GM19438 (cell line): ENCODE measurements around the gene NDUFA6.
"Not testable (repeated sequence)": the region's sequence is repeated elsewhere in the genome, so short reads cannot be mapped to it uniquely, and the experiment has no call there.

ENCODE experiments used
- ATAC-seq: cut with Tn5 transposase; IDR thresholded peaks from one replicate; pipeline ENCODE4 v1.9.1; 2021; ENCODE audit warnings: low read depth; ENCODE audit not compliant: unreplicated experiment

The NDUFA6 gene

DNA sequence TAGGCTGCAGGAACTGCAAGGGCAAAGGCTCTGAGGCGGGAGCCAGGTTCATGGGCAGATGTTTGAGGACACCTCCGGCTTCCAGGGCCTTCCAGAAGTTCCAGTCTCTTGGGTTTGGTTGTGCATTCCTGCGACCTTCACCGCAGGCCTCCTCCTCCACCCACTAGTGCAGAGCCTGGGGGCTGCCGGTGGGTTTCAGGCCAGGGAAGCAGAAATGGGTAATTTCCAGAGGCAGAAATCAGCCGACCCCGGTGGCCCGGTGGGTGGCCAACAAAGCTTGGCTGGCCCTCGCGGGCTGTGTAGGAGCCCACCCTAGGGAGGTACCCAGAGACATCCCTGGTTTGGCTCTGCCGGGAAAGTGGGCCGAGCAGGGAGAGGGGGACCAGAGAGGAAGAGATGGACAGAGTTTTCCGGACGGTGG is 16.9 kb downstream of the NDUFA6 start:
- no peak for ATAC-seq

DNA sequence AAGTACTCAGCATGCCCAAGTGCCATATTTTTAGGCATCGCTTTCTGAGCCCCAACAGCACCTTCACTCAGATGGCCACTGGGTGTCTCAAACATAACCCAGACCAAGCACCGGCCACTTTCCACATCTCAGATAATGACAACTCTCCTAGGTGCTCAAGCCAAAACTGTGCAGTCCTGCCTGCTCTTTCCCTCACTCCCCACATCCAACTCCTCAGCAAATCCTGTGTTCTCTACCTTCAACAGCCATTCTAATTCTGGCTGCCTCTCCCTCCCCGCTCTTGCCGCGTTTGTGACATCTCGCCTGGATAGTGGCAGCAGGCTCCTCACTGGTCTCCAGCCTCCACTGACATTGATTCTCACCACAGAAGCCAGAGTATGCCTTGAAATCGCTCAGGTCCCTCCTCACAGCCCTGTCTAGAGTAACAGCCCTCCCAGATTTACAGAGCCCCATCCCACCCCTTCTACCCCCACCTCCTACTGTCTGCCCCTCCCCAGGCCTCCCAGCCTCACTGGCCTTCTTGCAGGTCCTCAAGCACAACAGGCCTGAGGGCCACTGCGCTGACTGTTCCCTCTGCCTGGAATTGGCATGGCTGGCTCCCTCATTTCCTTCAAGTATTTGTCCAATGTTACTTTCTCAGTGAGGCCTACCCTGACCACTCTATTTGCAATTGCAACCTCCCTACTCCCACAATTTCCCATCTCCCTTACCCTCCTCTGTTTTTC is 17.8 kb downstream of the NDUFA6 start:
- no peak for ATAC-seq

DNA sequence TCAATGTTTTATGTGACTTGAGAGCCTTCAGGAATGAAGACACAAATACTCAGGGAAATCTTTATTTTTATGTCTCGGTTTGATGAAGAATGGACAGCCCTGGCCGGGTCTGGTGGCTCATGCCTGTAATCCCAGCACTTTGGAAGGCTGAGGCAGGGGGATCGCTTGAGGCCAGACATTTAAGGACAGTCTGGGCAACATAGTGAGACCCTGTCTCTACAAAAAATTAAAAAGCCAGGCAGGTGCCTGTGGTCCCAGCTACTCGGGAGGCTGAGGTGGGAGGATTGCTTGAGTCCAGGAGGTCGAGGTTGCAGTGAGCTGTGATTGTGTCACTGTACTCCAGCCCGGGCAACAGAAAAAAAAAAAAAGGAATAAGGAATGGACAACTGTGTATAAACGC is 19.1 kb downstream of the NDUFA6 start:
- ATAC-seq, result not testable (repeated sequence)

DNA sequence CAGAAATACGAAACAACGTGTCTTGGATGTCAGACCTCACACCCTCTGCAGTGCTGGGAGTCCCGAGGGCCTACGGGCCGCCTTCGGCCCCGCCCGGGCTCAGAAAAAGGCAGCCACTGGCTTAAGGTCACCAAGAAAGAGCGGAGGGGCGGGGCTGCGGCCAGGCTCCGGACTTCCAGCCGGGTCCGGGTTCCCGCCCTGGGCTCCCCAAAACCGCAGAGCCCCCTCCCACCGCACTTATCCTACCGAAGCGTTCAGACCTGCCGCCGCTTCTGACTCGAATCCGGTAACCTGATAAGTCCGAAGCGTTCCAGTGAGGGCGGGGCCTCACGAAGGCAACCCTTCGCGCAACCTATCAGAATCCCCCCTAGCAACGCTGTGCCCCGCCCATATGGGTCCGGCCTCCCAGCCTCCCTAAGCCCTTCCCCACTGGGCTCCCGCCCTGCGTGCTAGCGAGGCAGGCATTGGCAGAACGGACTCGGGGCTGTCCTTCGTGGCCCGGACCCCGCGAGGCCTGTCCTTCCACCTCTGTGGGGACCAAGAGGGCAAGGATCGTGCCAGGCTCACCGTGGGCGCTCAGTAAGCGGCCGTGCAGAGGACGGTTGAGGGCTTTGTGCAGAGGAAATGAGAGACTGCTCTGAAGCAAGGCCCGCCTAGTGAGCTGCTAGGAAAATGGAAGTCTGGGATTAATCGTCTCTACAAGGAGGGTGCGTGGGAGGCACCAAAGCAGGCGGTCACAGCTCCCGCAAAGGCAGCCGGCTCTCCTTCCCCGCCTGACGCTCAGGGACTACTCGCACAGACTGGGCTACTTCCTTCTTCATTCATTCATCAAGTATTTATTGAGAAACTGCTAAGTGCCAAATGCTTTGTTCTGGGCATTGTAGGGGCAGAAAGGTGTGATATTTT is 19.8 kb downstream of the NDUFA6 start, which contains the start of gene NAGA:
Gene NAGA, minus strand, starts transcription at position 296 of the 906 bp plus-strand sequence. CDS start 515 bp downstream, outside the sequence.
- ATAC-seq, result peak; percentile 87

DNA sequence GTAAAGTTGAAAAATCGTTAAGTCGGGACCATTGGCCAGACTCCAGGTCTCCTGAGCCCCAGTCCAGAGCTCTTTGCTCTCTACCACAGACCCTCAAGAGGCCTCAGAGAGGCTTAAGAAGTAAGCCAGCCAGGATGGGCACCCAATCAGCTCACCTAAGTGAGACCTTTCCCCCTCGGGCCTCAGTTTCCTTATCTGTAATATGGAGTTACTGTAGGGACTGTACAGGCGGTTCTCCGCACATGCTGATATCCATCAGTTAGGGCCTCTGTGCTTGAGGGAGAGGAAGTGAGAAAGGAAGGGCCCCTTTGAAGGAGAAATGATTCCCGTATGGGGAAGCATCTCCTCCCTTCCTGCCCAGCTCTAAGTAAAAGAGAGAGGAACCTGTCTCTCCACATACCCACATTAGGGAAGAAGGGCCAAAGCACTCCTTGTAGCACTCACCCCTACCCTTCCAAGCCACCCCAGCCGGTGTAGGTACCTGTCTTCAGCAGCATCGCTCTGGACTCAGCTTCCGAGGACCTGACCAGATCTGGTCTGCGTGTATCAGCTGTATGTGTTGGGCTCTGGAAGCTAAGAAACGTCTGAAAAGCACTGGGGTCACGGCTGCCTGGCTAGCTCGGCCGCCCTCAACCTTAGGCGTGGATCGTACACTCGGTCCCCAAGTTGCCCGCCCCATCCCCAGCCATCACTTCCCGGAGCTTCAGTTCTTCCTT is 20.6 kb downstream of the NDUFA6 start:
- ATAC-seq, result peak; percentile 14

DNA sequence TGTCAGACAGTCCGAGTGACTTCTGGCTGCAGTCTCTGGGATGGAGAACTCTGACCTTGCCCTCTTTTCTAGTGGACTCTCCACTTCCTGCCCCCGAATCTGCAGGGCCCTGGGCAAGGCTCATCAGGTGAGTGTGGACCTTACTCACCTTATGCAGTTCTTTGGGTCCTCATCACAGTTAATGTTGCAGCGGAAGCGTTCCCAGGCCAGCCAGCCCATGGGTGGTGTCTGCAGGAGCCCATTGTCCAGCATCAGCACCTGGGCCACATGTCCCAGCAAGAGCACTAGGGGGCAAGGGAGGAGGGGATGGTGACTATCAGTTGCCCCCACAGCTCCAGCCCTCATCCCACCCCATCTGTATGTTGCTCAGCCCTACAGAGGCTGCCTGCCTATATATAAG is 22.3 kb downstream of the NDUFA6 start:
- no peak for ATAC-seq

DNA sequence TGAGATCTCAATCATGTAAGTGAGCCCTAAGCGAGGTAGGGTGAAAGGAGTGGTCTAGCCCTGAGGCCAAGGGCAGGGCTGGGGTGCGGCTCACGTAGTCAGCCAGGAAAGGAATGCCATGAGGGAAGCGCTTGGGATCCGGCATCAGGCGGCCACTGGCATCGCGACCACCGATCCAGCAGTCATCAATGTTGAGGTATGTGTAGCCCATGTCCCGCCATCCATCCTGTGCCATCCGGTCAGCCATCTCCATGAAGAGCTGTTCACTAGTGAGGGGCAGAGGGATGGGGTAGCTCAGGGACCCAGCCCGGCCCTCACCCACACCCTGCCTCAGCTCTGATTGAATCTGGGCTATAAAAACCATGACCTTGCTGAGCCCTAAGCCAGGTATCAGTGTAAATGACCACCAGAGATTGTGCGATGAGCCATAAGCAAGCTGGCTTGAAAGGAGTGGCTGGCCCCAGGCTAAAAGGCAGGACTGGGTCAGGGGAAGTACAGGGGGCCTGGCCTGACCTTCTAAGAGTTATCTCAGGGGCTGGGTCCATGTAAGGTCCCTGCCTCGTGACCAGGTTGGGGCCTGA is 22.8 kb downstream of the NDUFA6 start:
- no peak for ATAC-seq

DNA sequence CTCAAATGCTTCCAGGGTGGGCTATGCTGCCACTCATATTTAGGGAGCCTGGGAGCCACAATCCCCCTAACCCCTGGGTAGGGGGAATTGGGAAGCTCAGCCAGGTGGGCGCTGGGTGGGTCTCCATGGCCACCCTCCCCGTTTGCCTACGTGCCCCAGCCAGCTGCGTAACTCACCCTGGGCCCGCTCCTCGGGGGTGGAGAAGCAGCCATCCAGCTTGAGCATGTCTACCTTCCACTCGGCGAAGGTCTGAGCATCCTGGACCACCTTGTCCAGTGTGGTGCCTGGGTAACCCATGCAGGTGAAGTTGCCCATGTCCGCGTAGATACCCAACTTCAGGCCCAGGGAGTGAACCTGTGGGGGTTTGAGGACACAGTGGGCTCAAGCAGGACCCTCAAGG is 23.6 kb downstream of the NDUFA6 start:
- ATAC-seq, result no peak

DNA sequence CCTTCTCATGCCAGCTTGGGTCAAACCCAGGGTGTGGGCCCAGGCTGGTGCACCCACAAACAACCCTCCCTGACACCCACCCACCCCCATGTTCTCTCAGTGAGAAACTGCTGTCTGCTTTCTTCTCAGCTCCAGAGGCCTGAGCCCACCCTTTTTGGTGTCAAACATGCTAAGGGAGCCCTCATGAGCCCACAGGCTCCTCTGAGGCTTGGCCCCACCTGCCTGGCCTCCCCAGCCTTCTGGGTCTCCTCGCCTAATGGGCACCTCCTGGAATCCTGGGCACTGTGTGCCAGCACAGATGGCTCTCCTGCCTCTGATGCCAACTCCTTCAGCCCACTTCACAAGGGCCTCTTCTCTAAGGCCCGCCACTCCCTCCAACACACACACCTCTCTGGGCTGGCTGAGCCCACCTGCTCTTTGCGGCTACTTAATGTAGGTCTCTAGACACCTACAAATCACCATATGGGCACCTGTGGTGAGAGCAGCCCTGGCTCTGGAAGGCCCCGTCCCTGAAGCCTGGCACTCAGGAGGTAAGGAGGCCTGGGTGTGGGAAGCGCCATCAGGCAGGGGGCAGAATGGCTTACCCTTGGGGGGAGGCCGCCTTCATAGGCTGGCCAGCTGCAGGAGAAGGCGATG is 24.3 kb downstream of the NDUFA6 start:
- ATAC-seq, result no peak

DNA sequence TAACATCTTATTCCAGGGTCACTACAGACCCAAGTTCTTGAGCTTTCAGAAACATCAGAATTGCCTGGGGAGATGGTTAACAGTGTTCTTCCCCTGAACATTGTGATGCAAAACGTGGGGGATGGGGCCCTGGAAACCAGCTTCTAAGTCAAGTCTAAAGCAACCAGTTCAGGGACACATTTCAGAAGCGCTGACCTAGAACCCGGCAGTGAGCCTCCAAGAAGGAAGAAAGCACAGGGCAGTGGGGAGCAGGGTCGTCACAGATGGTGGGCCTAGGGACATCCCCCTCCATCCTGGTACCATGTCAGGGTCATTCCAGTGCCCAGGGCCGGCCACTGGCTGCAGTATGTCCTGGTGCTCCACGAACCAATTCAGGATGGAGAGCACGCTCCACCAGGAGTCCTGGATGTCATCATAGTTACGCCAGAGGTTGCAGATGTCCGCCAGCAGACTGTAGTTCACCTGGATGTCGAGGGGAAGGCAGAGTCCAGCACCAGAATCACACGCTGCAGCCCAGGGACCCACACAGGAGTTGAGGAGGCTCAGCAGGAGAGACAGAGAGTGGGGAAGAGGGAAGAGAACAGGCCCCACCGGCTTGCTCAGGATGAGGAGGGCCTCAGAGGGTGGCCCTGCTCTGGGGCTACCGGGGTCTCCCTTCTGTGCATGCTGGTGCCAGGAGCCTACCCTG is 25.0 kb downstream of the NDUFA6 start:
- ATAC-seq, result no peak

DNA sequence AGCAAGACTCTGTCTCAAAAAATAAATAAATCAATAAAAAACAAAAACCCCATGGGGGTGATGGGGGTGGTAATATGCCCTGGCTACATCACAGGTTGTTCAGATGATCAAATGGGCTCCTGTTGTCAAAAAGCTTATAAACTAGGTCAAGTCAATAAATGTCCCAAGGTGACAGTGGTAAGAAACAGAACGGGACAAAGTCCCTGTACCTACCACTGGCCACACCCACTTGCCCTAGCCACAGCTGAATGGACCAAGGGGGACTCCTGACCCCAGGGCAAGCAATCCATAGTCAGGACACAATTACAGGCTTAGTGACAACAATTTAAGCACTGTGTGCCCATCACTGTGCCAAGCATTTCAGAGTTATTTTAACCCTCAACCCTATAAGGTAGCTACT is 25.9 kb downstream of the NDUFA6 start:
- ATAC-seq, result no peak

DNA sequence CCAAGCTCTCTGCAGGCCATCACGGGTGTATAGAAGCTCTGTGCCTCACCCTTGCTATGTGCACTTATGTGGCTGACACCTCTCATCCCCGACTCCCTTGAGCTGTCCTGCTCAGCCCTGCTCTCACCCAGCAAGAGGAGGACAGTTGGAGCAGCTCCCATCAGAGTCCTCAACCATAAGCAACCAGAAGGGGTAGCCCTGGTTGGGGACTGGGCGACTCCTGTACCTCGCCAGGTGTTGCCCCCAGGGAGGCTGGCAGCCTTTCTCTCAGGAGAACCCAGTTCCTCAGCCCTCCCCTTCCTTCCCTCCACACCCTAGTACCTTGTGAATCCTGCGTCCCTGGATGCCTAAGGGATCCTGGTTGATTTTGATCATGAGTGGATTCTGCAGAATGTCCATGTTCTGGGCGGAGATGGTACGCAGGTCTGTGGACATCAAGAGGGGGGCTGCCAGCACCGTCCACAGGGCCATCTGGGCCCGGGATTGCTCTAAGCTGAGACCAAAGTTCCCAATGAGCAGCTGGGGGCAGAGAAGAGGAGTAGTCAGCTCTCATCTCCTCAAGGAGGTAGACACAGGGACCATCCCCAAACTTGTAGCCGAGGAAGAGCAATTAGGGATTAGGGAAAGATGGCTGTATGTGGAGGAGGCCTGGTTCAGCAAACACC is 27.9 kb downstream of the NDUFA6 start:
- ATAC-seq, result no peak

DNA sequence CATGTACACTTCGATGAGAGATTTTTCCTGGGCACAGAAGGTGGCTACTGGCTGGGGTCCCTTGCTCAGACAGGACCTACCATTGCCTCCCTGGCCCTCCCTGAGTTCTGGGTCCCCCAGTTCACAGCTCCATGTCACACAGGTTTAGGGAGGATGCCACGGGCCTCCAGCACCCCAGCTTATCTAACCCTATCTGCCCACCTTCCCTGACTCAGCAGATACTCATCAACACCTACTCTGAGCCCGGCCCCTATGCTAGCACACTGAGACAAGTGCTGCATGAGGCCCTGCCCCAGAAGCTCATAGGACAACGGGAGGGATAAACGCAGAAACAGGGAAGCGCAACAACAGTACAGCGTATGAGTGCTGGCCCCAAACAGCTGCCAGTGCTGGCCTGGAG is 29.5 kb downstream of the NDUFA6 start:
- no peak for ATAC-seq

DNA sequence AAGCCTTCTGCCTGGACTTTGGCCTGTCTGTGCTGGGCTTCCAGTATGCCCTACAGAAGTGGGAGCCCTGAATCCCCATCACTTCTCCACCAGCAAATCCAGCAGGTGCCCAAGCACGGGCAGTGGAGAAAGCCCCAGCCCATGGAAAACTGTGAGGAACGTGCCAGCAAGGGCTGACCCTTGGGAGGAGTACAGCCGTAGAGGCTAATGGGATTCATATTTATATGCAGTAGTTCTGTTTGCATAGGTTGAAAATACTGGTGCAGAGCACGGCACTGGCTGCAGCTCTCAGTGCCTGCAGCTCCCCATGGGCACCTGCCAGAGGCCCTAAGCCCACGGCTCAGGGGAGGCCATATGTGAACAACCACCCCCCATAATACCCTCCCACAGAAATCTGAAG is 30.1 kb downstream of the NDUFA6 start:
- ATAC-seq, result no peak

DNA sequence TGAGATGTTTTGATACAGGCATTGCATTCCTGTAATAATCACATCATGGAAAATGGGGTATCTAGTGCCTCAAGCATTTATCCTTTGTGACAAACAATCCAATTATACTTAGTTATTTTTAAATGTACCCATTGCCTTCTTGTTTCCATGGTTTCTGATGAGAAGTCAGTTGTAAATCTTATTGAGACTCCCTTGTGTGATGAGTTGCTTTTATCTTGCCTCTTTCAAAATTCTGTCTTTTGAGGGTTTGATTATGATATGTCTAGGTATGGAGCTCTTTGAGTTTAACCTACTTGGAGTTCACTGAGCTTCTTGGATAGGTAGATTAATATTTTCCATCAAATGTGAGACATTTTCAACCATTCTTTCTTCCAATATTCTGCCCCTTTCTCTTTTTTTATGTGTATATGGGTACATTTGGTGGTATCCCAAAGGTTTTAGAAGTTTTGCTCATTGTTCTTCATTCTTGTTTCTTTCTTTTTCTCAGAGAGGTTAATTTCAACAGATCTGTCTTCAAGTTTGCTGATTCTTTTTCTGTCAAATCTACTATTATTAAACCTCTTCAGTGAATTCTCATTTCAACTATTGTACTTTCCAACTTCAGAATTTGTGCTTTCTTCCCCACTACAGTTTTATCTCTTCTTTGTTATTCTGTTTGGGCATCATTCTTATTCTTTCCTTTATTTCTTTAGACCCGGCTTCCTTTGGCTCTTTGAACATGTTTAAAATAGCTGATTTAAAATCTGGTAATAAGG is 33.6 kb downstream of the NDUFA6 start:
- no peak for ATAC-seq

DNA sequence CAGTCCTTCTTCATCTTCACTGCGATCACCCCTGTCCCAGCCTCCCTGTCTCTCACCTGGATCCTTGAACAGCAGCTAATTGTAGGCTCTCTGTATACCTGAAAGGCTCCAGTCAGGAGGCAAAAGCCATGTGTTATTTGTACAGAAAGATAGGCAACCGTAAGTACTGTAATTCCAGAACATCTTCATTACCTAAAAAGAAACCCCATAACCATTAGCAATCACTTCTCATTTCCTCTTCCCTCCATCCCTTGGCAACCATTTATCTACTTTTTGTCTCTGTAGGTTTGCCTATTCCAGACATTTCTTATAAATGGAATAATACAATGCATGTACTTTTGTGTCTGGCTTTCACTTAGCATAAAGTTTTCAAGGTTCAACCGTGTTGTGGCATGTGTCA is 37.8 kb downstream of the NDUFA6 start:
- no peak for ATAC-seq

DNA sequence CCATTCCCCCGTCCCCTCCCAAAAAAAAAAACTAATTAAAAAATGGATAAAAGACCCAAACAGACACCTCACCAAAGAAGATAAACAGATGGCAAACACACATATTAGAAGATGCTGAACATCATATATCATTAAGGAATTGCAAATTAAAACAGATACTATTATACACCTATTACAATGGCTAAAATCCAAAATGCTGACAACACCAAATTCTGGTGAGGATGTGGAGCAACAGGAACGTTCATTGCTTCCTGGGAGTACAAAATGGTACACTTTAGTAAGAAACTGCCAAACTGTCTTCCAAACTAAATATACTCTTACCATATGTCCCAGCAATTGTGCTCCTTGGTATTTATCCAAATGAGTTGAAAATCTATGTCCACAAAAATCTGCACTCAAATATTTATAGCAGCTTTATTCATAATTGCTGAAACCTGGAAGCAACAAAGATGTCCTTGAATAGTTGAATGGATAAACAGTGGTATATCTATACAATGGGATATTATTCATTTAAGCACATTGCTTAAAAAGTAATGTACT is 39.9 kb downstream of the NDUFA6 start:
- no peak for ATAC-seq

DNA sequence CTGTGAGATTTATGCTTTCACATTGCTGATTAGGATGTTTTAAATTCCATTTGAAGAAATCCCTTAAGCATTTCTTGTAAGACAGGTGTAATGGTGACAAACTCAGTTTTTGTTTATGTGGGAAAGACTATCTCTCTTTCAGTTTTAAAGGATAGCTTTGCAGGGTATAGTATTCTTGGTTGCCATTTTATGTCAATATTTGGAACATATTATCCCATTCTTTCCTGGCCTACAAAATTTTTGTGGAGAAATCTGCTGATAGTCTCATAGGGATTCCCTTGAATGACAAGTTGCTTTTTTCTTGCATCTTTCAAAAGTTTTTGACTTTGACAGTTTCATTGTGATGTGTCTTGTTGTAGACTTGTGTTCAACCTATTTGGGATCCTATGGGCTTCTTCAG is 48.8 kb downstream of the NDUFA6 start:
- ATAC-seq, result no peak
